IPS DF 4.7 (cell line): ENCODE measurements around the gene METTL9.
"Not testable (repeated sequence)": the region's sequence is repeated elsewhere in the genome, so short reads cannot be mapped to it uniquely, and the experiment has no call there.

Experiments used
- DNase-seq: peaks from one replicate; pipeline ENCODE4 v3.0.0-alpha.2; 2013; ENCODE audit warnings: low spot score; ENCODE audit errors: extremely low read depth

Gene METTL9

DNA sequence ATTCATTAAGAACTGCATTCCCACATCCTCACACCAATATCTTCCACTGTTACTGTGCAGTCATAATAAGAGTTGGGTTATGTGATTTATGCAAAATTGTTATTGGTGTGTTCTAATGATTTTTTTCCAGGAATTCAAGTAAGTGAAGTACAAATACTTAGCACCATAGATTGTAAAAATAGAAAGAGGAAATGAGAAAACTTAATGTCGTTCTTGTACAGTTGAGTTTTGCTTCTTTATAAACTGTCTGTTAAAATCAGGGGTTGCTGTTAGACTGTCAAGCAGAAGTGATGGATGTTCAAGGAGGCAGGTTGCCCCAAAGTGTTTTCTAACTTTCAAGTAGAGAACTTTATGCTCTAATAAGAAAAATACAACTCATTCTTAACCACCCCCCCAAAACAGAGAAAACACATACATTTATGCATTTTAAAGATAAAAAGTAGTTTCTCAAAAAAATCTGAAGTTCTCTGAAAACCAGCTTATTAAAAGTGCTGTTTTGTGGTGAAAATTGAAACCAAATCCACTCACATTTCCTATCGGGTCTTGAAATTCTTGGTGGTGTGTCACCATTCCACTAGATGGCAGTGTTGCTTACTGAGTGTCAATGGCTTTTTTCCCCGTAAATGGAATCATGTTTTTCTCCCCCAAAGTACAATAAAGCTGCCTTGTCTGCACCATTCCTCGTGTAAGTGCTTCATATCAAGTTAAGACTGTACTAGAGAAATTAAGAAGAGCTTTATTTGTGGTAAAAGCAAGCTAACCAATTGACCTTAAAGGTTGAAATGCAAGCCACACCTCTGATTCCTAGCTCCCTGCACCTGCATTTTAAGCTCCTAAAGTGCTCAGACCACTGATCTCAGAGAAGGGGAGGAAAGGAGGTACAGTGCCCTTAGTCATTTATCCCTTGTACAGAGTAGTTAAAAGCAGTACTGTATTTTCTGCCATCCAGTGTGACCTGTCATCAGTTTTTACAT is 57.7 kb downstream of the METTL9 start:
- DNase-seq, result no peak

DNA sequence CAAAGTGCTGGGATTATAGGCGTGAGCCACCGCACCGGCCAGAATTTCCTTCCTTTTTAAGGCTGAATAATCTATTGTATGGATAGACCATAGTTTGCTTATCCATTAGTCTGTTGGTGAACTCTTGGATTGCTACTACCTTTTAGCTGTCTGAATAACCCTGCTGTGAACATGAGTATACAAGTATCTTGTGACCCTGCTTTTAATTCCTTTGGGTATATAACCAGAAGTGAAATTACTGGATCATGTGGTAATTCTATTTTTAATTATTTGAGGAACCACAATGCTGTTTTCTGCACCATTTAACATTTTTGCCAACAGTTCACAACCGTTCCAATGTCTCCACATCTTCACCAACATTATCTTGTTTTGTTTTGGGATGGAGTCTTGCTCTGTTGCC is 59.7 kb downstream of the METTL9 start:
- DNase-seq, result no peak

DNA sequence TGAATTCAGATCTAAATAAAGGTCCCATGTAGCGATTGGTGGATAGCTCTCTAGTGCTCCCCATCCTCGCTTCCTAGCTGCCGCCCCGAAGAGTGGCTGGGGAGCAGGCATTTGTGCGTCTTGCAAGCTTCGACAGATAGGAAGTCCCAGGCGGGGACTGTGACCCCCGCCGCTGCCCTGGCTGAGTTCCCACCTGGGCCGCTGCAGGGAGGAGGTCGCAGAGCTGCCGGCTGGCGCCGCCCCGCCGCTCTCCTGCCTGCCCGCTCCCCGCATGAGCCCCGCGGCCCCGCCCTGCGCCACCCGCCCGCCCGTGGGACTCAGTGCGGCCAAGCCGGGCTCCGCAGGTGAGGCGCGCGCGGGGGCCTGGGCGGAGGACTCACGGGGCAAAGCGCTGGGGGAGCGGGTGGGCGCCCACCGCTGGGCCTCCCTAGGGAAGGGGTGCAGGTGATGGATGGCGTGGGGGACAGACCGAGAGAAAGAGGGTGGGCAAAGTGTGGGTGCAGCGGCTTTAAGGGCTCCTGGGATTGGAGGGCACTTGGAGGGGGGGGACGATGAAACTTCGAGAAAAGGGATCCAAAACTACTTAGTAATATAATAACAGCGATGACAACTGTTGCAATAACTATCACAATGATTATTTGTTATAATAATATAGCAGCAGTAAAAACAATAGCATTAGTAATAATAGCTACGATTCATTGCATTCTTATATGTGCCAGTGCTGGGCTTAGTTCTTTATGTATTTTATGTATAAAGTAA is 64.7 kb downstream of the METTL9 start, which contains the start of gene OTOA:
TSS of gene OTOA (plus strand) at position 80 of the 759 bp plus-strand sequence. CDS start 14,547 bp downstream, outside the sequence.
- no peak for DNase-seq

DNA sequence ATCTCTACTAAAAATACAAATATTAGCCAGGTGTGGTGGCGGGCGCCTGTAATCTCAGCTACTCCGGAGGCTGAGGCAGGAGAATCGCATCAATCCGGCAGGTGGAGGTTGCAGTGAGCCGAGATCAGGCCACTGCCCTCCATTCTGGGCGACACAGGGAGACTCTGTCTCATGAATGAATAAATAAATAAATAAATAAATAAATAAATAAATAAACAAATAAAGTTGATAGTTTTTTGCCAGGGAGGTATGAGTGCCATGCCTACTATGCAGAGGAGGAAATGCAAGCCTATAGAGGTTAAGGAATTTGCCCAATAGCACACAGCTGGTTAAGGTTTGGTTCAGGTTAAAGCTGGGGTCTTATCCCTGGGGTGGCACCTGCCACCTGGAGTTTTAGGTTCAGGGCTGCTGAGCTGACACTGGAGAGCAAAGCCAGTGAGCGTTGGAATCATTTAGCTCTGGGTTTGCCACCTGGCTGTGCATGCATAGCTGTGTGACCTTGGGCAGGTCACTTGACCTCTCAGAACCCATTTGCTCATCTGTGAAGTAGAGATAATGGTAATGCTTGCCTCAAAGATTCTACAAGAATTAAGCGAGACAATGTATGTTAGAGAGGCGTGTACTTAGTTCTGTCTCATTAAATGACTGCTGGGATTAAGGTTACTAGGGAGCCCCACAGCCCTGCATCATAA is 65.6 kb downstream of the METTL9 start:
- no peak for DNase-seq

DNA sequence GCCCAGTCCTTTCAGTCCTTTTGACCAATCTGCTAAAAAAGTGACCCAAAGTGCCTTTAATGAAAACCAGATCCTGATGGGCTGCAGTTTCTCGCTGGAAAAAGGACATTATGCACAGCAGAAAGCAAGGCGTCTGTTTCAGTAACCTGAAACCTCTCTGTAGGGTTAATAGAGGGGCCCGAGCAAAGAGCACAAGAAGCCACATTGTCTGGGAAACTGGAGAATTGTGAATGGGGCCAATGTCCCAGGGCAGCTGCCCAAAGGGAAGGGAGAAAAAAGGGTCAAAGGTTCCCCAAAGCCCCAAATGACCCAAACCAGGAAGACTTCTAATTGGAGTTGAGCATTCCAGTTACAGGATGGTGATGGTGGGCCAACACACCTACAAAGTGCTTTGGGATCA is 67.4 kb downstream of the METTL9 start:
- DNase-seq, result no peak

DNA sequence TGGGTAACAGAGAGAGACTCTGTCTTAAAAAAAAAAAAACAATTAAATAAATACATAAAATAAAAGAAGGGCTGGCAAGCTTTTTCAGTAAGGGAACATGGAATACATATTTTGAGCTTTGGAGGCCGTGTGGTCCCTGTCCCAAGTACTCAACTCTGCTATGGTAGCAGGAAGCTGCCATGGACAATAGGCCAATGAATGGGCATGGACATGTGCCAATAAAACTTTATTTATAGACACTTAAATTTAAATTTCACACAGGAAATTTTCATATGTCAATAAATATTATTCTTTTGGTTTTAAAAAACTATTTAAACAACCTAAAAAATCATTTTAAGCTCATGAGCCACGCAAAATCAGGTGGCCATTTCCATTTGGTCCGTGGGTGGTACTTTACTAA is 68.2 kb downstream of the METTL9 start:
- no peak for DNase-seq

DNA sequence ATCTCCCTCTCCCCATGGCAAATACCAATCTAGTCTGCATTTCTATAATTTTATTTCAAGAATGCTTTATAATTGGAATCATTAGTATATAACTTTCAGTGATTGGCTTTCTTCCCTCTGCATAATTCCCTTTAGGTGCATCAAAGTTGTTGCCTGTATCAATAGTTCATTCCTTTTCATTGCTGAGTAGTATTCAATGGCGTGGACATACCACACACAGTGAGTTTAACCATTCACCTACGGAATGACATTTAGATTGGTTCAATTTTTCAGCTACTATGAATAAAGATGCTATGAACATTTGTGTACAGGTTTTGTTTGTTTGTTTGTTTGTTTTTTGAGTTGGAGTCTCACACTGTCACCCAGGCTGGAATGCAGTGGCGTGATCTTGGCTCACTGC is 74.1 kb downstream of the METTL9 start:
- DNase-seq, result no peak

DNA sequence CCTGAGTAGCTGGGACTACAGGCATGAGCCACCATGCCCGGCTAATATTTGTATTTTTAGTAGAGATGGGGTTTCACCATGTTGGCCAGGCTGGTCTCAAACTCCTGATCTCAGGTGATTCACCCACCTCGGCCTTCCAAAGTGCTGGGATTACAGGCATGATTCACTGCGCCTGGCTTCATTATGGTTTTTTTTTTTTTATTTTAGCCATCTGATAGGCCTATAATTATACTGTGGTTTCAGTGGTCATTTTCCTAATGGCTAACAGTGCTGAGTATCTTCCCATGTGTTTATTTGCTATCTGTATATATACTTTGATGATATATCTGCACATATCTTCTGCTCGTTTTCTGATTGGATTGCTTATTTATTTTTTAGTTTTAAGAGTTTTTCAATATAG is 75.1 kb downstream of the METTL9 start:
- DNase-seq, result not testable (repeated sequence)

DNA sequence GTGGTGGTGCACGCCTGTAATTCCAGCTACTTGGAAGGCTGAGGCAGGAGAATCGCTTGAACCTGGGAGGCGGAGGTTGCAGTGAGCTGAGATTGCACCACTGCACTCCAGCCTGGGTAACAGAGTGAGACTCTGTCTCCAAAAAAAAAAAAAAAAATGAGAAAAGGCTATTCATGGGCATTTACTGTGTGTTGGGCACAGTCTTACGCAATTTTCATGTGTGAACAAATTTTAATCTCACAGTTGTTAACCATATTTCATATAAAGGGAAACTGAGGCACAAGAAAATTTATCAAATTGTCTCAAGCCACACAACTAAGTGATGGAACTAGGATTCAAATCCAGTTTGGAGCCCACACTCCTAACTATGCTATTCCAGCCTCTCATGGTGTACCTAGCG is 81.3 kb downstream of the METTL9 start:
- not testable (repeated sequence) for DNase-seq

DNA sequence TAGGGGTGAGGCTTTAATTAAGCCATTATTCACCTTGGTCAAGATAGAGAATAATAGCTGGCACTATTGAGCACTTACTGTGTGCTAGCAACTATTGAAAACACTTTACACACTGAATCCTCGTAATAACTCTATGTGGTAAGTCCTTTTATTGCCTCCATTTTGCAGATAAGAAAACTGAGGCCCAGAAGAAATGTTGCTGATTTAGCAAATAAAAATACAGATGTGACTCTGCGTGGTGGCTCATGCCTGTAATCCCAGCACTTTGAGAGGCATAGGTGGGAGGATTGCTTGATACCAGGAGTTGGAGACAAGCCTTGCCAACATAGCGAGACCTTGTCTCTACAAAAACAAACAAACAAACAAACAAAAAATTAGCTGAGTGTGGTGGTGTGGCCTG is 83.8 kb downstream of the METTL9 start:
- no peak for DNase-seq

DNA sequence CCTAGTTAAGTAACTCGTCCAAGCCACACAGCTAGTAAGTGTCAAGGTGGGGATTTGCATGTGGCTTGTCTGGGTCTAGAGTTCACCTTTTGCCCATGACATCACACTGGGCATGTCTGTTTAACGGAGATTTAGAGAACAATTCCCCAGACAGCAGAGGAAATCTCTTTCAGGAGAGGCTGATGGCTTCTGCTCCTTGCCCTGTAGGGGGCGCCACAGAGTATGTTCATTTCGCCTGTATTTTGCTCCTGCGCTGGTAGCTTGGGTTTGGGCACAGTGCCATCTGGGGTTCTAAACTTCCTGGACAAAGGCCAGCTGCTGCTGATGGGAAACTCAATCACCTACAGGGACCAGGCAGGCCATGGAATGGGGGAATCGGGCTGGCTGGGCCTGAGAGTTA is 84.8 kb downstream of the METTL9 start:
- no peak for DNase-seq

DNA sequence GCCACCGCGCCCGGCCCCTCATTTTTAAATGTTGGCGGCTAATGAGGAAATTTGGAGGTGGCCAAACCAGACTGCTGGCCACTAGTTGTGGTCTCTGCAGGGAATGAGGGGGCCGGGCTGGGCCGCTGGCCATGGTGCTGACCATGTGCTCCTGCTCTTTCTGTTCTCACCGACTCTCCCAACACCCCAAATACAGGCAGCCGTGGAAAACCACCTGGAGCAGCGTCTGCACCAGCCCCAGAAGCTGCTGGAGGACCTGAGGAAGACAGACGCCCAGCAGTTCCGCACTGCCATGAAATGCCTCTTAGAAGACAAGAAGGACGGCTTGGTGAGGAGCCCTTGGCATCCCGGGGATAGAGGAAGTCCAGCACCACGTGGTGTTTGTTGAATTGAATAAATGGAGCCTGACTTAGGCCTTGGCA is 85.7 kb downstream of the METTL9 start:
- no peak for DNase-seq

DNA sequence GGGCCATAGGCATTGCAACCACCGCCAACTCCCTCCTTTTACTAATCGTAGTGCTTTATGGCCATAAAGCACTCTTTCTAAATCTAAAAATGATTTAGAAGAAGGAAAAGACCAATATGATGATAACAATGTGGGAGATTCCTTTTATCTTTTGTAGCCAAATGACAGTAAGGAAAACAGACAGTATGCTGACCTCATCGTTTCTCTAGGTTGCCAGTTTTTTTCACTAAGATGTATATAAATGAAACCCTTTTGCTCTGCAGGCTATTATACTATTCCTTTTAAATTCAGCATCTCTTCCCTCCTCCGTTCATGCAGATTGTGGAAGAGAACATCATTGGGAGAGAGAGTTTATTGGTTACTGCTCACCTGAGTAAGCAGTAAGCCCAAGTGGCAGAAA is 89.7 kb downstream of the METTL9 start:
- no peak for DNase-seq

DNA sequence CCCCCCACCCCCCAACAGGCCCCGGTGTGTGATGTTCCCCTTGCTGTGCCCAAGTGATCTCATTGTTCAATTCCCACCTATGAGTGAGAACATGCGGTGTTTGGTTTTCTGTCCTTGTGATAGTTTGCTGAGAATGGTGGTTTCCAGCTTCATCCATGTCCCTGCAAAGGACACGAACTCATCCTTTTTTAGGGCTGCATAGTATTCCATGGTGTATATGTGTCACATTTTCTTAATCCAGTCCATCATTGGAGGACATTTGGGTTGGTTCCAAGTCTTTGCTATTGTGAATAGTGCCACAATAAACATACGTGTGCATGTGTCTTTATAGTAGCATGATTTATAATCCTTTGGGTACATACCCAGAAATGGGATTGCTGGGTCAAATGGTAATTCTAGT is 91.6 kb downstream of the METTL9 start:
- not testable (repeated sequence) for DNase-seq

DNA sequence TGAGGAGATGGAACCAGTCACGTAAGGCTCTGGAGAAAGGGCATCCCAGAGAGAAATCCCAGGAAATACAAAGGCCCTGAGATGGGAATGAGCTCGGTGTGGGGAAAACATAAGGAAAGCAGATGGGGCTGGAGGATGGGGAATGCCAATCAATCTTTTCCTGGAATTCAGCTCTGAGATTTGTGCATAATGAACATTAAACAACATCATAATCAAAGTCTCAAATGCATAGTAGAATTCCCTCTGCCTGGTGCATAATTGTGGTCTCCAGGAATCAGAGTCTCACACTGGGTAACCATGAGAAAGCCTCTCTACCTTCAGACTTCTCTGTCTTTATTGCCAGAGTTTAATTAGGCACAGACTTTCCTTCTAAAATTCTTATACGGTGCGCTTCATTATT is 95.2 kb downstream of the METTL9 start:
- no peak for DNase-seq

DNA sequence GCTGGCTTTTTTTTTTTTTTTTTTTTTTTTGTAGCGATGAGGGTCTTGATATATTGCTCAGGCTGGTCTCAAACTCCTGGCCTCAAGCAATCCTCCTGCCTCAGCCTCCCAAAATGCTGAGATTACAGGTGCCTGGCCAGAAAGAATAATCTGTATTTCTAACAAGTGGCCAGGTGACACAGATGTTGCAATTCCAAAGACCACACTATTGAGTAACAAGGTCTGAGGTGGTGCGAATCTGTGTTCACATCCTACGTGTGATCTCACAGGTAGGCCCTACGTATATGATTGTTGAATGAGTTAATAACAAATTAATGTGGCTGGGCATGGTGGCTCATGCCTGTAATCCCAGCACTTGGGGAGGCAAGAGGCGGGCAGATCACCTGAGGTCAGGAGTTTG is 97.7 kb downstream of the METTL9 start:
- DNase-seq, result no peak

DNA sequence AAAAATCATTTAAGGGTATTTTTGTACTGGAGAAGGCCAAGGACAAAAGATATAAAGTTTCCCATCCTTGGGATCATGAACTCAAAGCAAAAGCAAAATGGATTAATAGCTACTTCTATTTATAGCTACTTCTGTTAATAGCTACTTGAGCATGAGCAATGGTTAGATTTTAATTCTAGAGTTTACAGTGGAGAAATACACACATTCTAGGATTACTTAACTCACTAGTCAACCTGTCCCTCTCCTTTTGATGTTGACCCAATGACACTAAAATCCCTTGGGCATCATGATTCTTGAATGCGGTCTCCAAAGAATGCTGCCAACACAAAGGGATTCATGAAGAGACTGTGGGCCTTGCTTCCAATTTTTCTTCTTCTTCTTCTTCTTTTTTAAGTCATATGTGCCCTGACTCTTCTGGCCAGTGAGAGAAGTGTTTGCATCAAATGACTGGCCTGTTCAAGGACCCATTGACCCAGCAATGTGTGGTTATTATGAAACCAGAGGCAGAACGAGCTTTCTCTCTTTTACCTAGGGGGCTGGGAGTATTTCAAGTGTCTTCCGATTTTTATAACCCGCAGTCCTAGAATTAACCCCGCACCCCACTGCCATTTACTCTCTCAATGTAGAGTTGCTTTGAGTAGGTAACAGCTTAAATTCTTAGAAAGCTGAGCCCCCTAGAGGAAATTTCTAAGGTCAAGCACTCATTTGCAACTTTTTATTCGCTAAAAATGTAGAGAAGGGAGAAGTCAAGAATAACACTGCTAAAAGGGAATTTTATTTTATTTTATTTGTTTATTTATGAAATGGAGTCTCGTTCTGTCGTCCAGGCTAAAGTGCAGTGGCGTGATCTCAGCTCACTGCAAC is 99.0 kb downstream of the METTL9 start:
- DNase-seq, result no peak

DNA sequence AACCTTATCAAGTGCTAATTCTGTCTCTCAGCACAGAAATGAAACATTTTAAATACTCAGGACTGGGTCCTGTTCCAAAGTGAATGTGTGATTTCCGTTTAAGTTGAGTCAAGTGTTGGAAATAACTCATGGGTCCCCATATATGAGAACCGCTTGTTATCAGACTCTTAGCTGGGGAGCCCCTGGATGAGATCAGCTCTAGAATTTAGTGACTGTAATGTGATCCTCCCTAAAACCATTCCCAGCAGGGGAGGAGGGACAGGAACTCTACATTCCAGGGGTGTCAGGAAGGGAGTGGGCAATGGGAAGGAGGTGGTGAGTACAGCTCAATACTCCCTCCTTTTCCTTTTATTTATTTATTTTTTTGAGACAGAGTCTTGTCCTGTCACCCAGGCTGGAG is 101.9 kb downstream of the METTL9 start:
- DNase-seq, result no peak

DNA sequence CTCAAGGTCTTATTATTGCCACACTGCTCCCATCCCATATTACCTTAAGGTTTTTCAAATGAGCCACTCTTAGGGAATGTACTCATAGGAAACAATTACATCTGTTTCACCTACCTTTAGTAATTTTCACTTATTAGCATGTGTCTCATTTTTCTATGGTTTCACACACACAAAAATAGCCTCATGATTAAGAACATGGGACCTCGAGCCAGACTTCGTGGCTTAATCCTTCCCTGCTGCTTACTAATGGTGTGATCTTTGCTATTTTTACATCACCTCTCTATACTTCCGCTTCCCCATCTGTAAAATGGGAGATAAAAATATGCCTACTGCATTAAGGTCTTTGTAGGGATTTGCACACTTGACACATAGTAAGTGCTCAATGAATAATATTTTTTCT is 102.9 kb downstream of the METTL9 start:
- DNase-seq, result no peak

DNA sequence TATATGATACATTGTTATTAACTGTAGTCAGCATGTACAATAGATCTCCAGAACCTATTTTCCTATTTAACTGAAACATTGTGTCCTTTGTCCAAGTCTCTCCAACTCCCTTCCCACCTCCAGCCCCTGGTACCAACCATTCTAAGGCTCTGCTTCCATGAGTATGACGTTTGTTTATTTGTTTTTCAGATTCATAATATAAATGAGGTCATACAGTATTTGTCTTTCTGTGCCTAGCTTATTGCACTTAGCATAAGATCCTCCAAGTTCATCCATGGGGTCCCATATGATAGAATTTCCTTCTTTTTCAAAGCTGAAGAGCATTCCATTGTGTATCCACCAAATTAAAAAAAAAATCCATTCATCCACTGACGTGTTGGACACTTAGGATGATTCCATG is 103.8 kb downstream of the METTL9 start:
- DNase-seq, result no peak
